ENCODE data around the gene CEP57L1.
"Not testable (repeated sequence)": the region's sequence is repeated elsewhere in the genome, so short reads cannot be mapped to it uniquely, and the experiment has no call there.

Gene CEP57L1

GRCh38 chr6:109172101-109172746, 76.9 kb downstream of the CEP57L1 start:
- no peak for DNase-seq (ENCODE audit: low spot score)

DNA sequence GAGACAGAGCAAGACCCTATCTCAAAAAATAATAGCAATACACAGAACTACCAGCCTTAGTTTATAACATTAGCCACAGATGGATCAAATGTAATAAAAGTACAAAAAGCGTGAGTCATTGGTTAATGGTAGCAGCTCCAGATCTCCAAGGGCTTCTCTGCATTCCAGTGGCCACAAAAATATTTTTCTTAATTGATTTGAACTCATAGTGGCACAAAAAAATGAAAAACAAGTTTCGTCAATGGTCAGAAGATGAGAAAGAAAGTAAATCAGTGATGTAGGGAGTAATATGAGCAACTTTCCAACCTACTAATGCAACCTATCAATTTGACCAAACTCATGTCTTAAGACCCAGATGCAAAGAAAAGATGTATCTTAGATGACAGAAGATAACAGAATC, 79.6 kb downstream of the CEP57L1 start:
- DNase-seq (ENCODE audit: low spot score): peak; percentile 54

DNA sequence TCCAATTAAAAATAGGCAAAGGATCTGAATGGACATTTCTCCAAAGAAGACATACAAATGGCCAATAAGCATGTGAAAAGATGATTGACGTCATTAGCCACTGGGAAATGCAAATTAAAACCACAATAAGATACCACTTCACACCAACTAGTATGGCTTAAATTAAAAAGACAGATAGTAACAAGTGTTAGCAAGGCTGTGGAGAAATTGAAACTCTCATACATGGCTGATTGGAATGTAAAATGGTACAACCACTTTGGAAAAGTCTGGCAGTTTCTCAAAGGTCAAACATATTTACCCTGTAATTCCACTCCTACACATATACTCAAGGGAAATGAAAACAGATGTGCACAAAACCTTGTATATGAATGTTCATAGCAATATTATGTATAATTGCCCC, 83.6 kb downstream of the CEP57L1 start:
- no peak for DNase-seq (ENCODE audit: low spot score)

GRCh38 chr6:109179507-109179906, 84.2 kb downstream of the CEP57L1 start:
- DNase-seq (ENCODE audit: low spot score): no peak

DNA sequence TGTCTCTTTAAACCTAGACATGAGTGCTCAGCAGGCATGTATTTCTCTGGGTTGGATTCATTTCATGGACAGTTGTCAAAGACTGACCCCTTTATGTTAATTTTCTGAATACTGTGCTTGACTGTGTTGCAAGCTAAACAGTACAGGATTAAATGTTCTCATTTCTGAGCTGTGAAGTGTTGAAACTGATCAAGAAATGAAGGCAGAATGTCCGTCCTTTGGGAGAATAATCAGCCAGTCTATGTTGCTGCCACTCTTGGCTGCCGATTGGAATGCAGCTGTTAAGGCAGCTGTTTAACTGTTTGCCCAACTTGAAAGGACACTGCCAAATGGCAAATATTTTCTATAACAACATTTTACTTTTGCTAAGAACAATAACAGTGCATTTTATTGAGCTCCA, 87.3 kb downstream of the CEP57L1 start:
- DNase-seq (ENCODE audit: low spot score): no peak

DNA sequence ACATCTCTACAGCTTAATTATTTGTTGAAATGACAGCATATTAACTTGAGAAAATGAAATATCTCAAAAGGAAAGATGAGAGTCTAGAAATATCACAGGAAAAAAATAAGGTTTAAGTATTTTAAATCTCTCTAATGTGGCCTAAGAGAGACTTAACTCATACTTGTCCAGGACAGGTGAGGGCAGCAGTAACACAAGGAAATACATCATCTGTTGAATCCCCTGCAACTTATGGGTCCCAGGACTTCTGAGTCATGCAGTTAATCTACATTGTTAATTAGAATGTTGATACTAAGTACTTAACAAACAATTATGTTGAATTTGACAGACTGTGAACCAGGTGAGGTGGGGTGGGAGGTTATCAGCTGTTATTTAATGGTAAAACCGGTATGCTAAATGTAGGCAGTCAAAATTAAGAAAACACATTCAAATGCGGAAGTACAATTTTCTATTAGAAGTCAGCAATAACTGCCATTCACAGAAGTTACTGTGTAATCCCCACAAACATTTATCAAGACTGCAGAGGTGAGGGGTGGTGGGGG, 87.9 kb downstream of the CEP57L1 start:
- no peak for DNase-seq (ENCODE audit: low spot score)

GRCh38 chr6:109184638-109185037, 89.3 kb downstream of the CEP57L1 start:
- no peak for DNase-seq (ENCODE audit: low spot score)

DNA sequence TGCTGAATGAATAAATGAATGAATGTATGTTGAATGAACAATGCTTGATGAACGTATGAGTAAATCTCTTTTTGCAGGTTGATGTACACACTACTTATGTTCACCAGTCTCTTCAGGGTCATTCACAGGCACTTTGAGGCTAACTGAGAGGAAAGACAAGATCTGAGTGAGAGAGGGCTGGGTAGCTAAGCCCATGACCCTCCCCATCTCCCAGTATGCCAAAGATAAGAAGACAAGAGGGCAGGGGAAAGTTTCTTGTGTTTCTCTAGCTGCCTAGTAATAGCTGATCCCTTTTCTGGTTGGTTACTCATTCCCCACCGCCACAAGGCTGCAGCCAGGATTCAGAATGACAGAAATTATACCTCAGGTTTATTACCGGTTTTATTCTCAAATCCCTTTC, 90.7 kb downstream of the CEP57L1 start:
- no peak for DNase-seq (ENCODE audit: low spot score)

- DNase-seq (ENCODE audit: low spot score): peak; percentile 58
These were observed 92.2 kb downstream of the CEP57L1 start for GRCh38 chr6:109187399-109188114.

DNA sequence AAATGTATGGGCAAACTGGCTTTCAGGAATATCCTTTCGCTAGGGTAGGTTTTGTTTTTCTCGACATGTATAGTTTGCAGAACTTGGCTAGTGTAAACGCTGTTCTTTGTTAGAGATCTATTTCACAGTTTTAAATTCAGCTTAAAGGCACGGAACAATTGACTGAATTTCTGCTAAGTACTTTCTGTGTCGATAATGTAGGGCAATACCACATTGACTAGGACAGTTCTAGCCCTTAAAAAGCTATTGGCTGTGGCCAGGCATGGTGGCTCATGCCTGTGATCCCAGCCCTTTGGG, 92.8 kb downstream of the CEP57L1 start:
- DNase-seq (ENCODE audit: low spot score): no peak

GRCh38 chr6:109191368-109191767, 96.1 kb downstream of the CEP57L1 start:
- DNase-seq (ENCODE audit: low spot score): not testable (repeated sequence)

GRCh38 chr6:109192865-109193264, 97.6 kb downstream of the CEP57L1 start:
- no peak for DNase-seq (ENCODE audit: low spot score)

DNA sequence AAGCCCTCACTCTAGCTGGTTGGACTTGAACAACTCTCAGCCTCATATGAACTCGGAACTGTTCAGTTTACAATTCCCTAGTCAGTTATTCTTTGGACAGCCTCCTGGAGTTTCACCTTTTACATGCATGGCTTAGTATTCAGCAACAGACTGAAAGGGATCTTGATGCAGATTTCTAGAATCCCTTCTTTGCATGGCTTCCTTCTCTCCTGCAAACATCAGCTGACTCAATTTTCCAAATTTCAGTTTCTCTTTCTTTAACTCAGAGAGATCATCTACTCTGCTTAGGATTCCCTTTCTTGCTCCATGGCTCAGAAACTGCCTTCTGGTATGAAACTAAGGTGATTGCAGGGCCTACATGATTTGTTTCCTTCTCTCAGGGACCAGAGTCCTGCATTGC, 99.6 kb downstream of the CEP57L1 start:
- DNase-seq (ENCODE audit: low spot score): no peak

GRCh38 chr6:109197061-109197460, 101.8 kb downstream of the CEP57L1 start:
- no peak for DNase-seq (ENCODE audit: low spot score)

DNA sequence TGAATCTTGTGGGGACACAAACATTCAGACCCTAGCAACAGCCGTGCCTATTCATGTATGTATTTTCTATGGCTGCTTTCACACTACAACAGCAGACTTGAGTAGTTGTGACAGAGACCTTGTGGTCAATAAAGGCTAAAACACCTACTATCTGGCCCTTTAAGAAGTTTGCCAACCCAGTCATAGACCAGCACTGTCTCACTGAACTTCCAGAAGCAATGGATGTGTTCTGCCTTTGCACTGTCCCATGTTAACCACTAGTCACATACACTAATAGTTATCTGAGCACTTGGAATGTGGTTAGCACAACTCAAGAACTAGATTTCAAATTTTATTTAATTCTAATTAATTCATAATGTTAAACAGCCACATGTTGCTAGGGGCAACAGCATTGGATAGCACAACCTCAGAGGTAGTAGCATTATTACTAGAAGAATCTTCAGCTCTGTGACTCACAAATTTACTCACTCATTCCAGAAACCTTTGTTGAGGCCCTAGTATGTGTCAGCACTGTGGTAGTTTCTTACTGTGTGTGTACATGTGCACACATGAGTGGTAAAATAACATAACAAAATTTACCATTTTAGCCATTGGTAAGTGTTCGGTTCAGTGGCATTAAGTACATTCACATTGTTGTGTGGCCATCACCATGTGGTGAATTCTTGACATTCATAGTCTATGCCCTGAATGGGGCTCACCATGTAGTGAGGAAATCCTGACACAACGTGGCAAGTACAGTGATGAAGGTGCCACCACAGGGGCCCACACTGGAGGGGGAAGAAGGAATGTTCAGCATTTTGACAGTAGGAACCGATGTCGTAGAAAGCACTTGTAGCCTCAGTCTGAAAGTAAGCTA, 107.3 kb downstream of the CEP57L1 start:
- no peak for DNase-seq (ENCODE audit: low spot score)

GRCh38 chr6:109204511-109204910, 109.2 kb downstream of the CEP57L1 start:
- no peak for DNase-seq (ENCODE audit: low spot score)

DNA sequence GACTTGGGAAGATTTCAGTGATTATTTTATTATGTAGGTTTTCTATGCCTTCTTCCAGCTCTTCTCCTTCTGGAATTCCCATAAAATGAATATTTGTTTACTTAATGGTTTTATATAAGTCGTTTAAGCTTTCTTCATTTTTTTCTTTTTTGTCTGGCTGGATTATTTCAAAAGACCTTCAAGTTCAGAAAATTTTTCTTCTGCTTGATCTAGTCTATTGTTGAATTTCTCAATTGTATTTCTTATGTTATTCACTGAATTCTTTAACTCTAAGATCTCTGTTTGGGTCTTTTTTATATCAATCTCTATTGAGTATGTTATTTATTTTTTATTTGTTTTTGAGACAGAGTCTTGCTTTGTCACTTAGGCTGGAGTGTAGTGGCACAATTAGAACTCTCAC, 117.4 kb downstream of the CEP57L1 start:
- DNase-seq (ENCODE audit: low spot score): no peak

Measured in GM03348 (cell line).